WTC11 (cell line): ENCODE measurements around the gene LPP. TPM values are rescaled to one million over a fixed set of nuclear protein-coding genes. Genes with fewer than 3 reads are reported as not detected.

Experiments used
- ATAC-seq: fragments of 200-7000 bp; cut with Tn5 transposase; 2 replicates; pipeline ENCODE4 v1.10.0; 2021; ENCODE audit warnings: mild to moderate bottlenecking, moderate library complexity
- CTCF ChIA-PET: fragments of 300-600 bp; sonication (Branson Sonifier 250); formaldehyde crosslinking; loops from one replicate; lab custom pipeline; 2021; ENCODE audit warnings: antibody characterized with exemption; lab: Charles Lee
- POLR2A ChIA-PET: fragments of 350-600 bp; sonication (Branson Sonifier 250); formaldehyde crosslinking; loops from one replicate; lab custom pipeline; 2021; ENCODE audit warnings: antibody characterized with exemption; lab: Charles Lee
- DNase-seq: peaks from one replicate; pipeline ENCODE4 v3.0.0; 2021; ENCODE audit warnings: low spot score
- H3K27ac Mint-ChIP-seq: 2 replicates; pipeline ENCODE4 v1.8.0; 2021; ENCODE audit warnings: mixed read lengths
- H3K27me3 Mint-ChIP-seq: 2 replicates; pipeline ENCODE4 v1.8.0; 2021; ENCODE audit warnings: low read depth, mild to moderate bottlenecking, moderate library complexity, mixed read lengths
- H3K36me3 Mint-ChIP-seq: 2 replicates; pipeline ENCODE4 v1.8.0; 2021; ENCODE audit warnings: mixed read lengths
- H3K4me1 Mint-ChIP-seq: 2 replicates; pipeline ENCODE4 v1.8.0; 2022; ENCODE audit warnings: mixed read lengths
- H3K4me3 Mint-ChIP-seq: 2 replicates; pipeline ENCODE4 v1.8.0; 2021; ENCODE audit warnings: mild to moderate bottlenecking, moderate library complexity, mixed read lengths
- H3K9me3 Mint-ChIP-seq: 2 replicates; pipeline ENCODE4 v1.8.0; 2021; ENCODE audit warnings: mixed read lengths
- AFF4 ChIP-seq: sonication (generic); formaldehyde crosslinking; IDR thresholded peaks from 2 replicates; pipeline ENCODE4 v1.8.1; 2023; ENCODE audit warnings: mild to moderate bottlenecking, missing genetic modification reagents, borderline replicate concordance
- CDX4 ChIP-seq: fragments of 250-450 bp; sonication (Bioruptor Pico); IDR thresholded peaks from 2 replicates; pipeline ENCODE4 v1.9.0; 2021; ENCODE audit warnings: moderate library complexity, mild to moderate bottlenecking, inconsistent platforms, borderline replicate concordance
- CTCF ChIP-seq: fragments of 200-600 bp; IDR thresholded peaks from 2 replicates; pipeline ENCODE4 v1.8.0; 2022; ENCODE audit warnings: antibody characterized with exemption
- E2F1 ChIP-seq: sonication (generic); formaldehyde crosslinking; IDR thresholded peaks from 2 replicates; pipeline ENCODE4 v1.8.0; 2022; ENCODE audit warnings: mild to moderate bottlenecking, missing genetic modification reagents
- E2F4 ChIP-seq: sonication (generic); formaldehyde crosslinking; IDR thresholded peaks from 2 replicates; pipeline ENCODE4 v1.8.1; 2022; ENCODE audit warnings: low read depth, mild to moderate bottlenecking, moderate library complexity, missing genetic modification reagents, borderline replicate concordance
- EMX1 ChIP-seq: fragments of 250-450 bp; sonication (Bioruptor Pico); IDR thresholded peaks from 2 replicates; pipeline ENCODE4 v1.8.0; 2021; ENCODE audit warnings: mild to moderate bottlenecking
- ESRRA ChIP-seq: sonication (generic); formaldehyde crosslinking; IDR thresholded peaks from 2 replicates; pipeline ENCODE4 v1.8.1; 2022; ENCODE audit warnings: mild to moderate bottlenecking, missing genetic modification reagents, borderline replicate concordance
- ETV6 ChIP-seq: sonication (generic); formaldehyde crosslinking; IDR thresholded peaks from 2 replicates; pipeline ENCODE4 v1.8.1; 2022; ENCODE audit warnings: mild to moderate bottlenecking, missing genetic modification reagents
- FOXP1 ChIP-seq: sonication (generic); formaldehyde crosslinking; IDR thresholded peaks from 2 replicates; pipeline ENCODE4 v1.8.0; 2022; ENCODE audit warnings: missing genetic modification reagents, mild to moderate bottlenecking, moderate library complexity, borderline replicate concordance
- HMGA2 ChIP-seq: fragments of 250-450 bp; sonication (Bioruptor Pico); IDR thresholded peaks from 2 replicates; pipeline ENCODE4 v1.4.0; 2021; ENCODE audit warnings: mild to moderate bottlenecking, moderate library complexity
- IRF1 ChIP-seq: sonication (generic); formaldehyde crosslinking; IDR thresholded peaks from 2 replicates; pipeline ENCODE4 v1.8.0; 2023; ENCODE audit warnings: missing genetic modification reagents
- IRF2 ChIP-seq: sonication (generic); formaldehyde crosslinking; IDR thresholded peaks from 2 replicates; pipeline ENCODE4 v1.8.0; 2022; ENCODE audit warnings: low read depth, missing genetic modification reagents, borderline replicate concordance
- NFATC4 ChIP-seq: fragments of 250-450 bp; sonication (Bioruptor Pico); IDR thresholded peaks from 2 replicates; pipeline ENCODE4 v1.9.0; 2021; ENCODE audit warnings: mild to moderate bottlenecking
- NFYB ChIP-seq: sonication (generic); formaldehyde crosslinking; conservative IDR thresholded peaks from 2 replicates; pipeline ENCODE4 v1.8.0; 2022; ENCODE audit warnings: low read depth, missing genetic modification reagents
- NR2C2 ChIP-seq: sonication (generic); formaldehyde crosslinking; IDR thresholded peaks from 2 replicates; pipeline ENCODE4 v1.8.0; 2022; ENCODE audit warnings: mild to moderate bottlenecking, missing genetic modification reagents
- NR3C1 ChIP-seq: sonication (generic); formaldehyde crosslinking; conservative IDR thresholded peaks from 2 replicates; pipeline ENCODE4 v1.8.1; 2023; ENCODE audit warnings: low read depth, mild to moderate bottlenecking, missing genetic modification reagents
- RORB ChIP-seq: fragments of 250-450 bp; sonication (Bioruptor Pico); IDR thresholded peaks from 2 replicates; pipeline ENCODE4 v1.9.0; 2021; ENCODE audit warnings: mild to moderate bottlenecking
- SMAD4 ChIP-seq: sonication (generic); formaldehyde crosslinking; IDR thresholded peaks from 2 replicates; pipeline ENCODE4 v1.8.0; 2022; ENCODE audit warnings: mild to moderate bottlenecking, missing genetic modification reagents
- SOX15 ChIP-seq: fragments of 250-450 bp; sonication (Bioruptor Pico); IDR thresholded peaks from 2 replicates; pipeline ENCODE4 v1.9.0; 2021; ENCODE audit warnings: mild to moderate bottlenecking
- TCF7 ChIP-seq: sonication (generic); formaldehyde crosslinking; IDR thresholded peaks from 2 replicates; pipeline ENCODE4 v1.8.0; 2022; ENCODE audit warnings: mild to moderate bottlenecking, low read depth, missing genetic modification reagents, moderate library complexity
- TEAD1 ChIP-seq: sonication (generic); formaldehyde crosslinking; IDR thresholded peaks from 2 replicates; pipeline ENCODE4 v1.8.0; 2022; ENCODE audit warnings: mild to moderate bottlenecking, missing genetic modification reagents
- ZMAT4 ChIP-seq: fragments of 250-450 bp; sonication (Bioruptor Pico); IDR thresholded peaks from 2 replicates; pipeline ENCODE4 v1.9.0; 2021; ENCODE audit warnings: mild to moderate bottlenecking
- ZNF232 ChIP-seq: sonication (generic); formaldehyde crosslinking; IDR thresholded peaks from 2 replicates; pipeline ENCODE4 v1.8.0; 2022; ENCODE audit warnings: mild to moderate bottlenecking, missing genetic modification reagents
- ZNF396 ChIP-seq: fragments of 250-450 bp; sonication (Bioruptor Pico); IDR thresholded peaks from 2 replicates; pipeline ENCODE4 v1.8.0; 2021; ENCODE audit warnings: mild to moderate bottlenecking, moderate library complexity, borderline replicate concordance
- total RNA-seq: library from RNA; stranded (reverse); gene quantifications from 3 replicates; pipeline ENCODE4 v1.2.3, GENCODE V29; 2021

LPP gene
- total RNA-seq, 1 experiment from 2014 or later, result 49.6 TPM

- Mint-ChIP-seq H3K36me3 (no peaks in the 10 kb centered on the region), H3K4me3 (no peak overlapping the region), H3K27me3 (no peaks in the 10 kb centered on the region), H3K9me3 (no peaks in the 10 kb centered on the region), H3K4me1 (no peaks in the 10 kb centered on the region), H3K27ac (no peak overlapping the region)
- DNase-seq (no peak), ATAC-seq (no peak)
- ChIA-PET CTCF (interaction anchor here (1.4 to 2.0 kb wide), 2 partner anchors 153 to 855 kb away, joined by 4 to 7 read pairs; no protein-coding TSS in a partner anchor), POLR2A (no interaction called here)
- TF ChIP-seq CDX4 (CRISPR knock-in tag), result no peak
- TF ChIP-seq SOX15 (CRISPR knock-in tag), result no peak
- no peak for TF ChIP-seq IRF1 (CRISPR knock-in tag)
- no peak for TF ChIP-seq HMGA2 (CRISPR knock-in tag)
- no peak for TF ChIP-seq TEAD1 (CRISPR knock-in tag)
- TF ChIP-seq SMAD4 (CRISPR knock-in tag), result no peak
- TF ChIP-seq EMX1 (CRISPR knock-in tag), result no peak
- no peak for TF ChIP-seq E2F4 (CRISPR knock-in tag)
- no peak for TF ChIP-seq E2F1
- TF ChIP-seq FOXP1 (CRISPR knock-in tag), result no peak
- TF ChIP-seq ESRRA (CRISPR knock-in tag), result no peak
Observed at GRCh38 chr3:188595890-188596376, 442.0 kb downstream of the LPP start.

- Mint-ChIP-seq H3K27me3 (no peaks in the 10 kb centered on the region), H3K9me3 (no peaks in the 10 kb centered on the region), H3K27ac (no peak overlapping the region), H3K36me3 (no peaks in the 10 kb centered on the region), H3K4me1 (no peaks in the 10 kb centered on the region), H3K4me3 (no peak overlapping the region)
- ATAC-seq (no peak), DNase-seq (no peak)
- TF ChIP-seq NFATC4 (CRISPR knock-in tag) (no peak), HMGA2 (CRISPR knock-in tag) (no peak), ZNF396 (no peak)
- POLR2A ChIA-PET, result no interaction called here
- CTCF ChIA-PET, result no interaction called here
Observed at GRCh38 chr3:188598894-188599293, 444.9 kb downstream of the LPP start.

- Mint-ChIP-seq H3K27me3 (no peaks in the 10 kb centered on the region), H3K4me3 (no peak overlapping the region), H3K36me3 (no peaks in the 10 kb centered on the region), H3K9me3 (no peaks in the 10 kb centered on the region), H3K4me1 (no peaks in the 10 kb centered on the region), H3K27ac (no peak overlapping the region)
- ChIA-PET CTCF (interaction anchor here (1.4 kb wide), 1 partner anchor 862 kb away, joined by 3 read pairs; no protein-coding TSS in a partner anchor), POLR2A (no interaction called here)
- ATAC-seq (no peak), DNase-seq (no peak)
- TF ChIP-seq SOX15 (CRISPR knock-in tag), result no peak
- TF ChIP-seq AFF4, result no peak
- no peak for TF ChIP-seq RORB (CRISPR knock-in tag)
- TF ChIP-seq NFYB (CRISPR knock-in tag), result no peak
- TF ChIP-seq ZNF232 (CRISPR knock-in tag), result no peak
- TF ChIP-seq TCF7, result no peak
- TF ChIP-seq ZMAT4 (CRISPR knock-in tag), result no peak
- TF ChIP-seq HMGA2 (CRISPR knock-in tag), result no peak
- TF ChIP-seq NR3C1 (CRISPR knock-in tag), result no peak
- no peak for TF ChIP-seq ETV6 (CRISPR knock-in tag)
- TF ChIP-seq CTCF, result no peak
- TF ChIP-seq IRF2 (CRISPR knock-in tag), result no peak
- no peak for TF ChIP-seq NR2C2 (CRISPR knock-in tag)
Observed at GRCh38 chr3:188602111-188602510, 448.2 kb downstream of the LPP start.
